Suprapubic skin (tissue), 4 donors: ENCODE results near the gene INPP5F. TPM values are rescaled to one million over a fixed set of nuclear protein-coding genes. Genes with fewer than 3 reads are reported as not detected.
"Not testable (repeated sequence)": the region's sequence is repeated elsewhere in the genome, so short reads cannot be mapped to it uniquely, and the experiment has no call there.

Source experiments
- DNase-seq, 2 donors: peaks; one replicate each; pipeline ENCODE4 v3.0.0-alpha.2; 2019; ENCODE audit warnings: low spot score in 2 of 2
- H3K27ac ChIP-seq: fragments of 200-600 bp; sonication (generic); one replicate; pipeline ENCODE4 v1.5.1; 2019
- H3K27me3 ChIP-seq: fragments of 200-600 bp; sonication (generic); one replicate; pipeline ENCODE4 v1.5.1; 2019
- H3K36me3 ChIP-seq: fragments of 200-600 bp; sonication (generic); one replicate; pipeline ENCODE4 v1.5.1; 2019
- H3K4me1 ChIP-seq: fragments of 200-600 bp; sonication (generic); one replicate; pipeline ENCODE4 v1.5.1; 2019
- H3K4me3 ChIP-seq: fragments of 200-600 bp; sonication (generic); one replicate; pipeline ENCODE4 v1.5.1; 2019; ENCODE audit warnings: mild to moderate bottlenecking
- H3K9me3 ChIP-seq: fragments of 200-600 bp; sonication (generic); one replicate; pipeline ENCODE4 v1.5.1; 2019
- EP300 ChIP-seq: sonication (generic); formaldehyde crosslinking; IDR thresholded peaks from one replicate; pipeline ENCODE4 v1.6.1; 2017; ENCODE audit warnings: antibody characterized with exemption
- POLR2A ChIP-seq, 2 donors: fragments of 450-650 bp; IDR thresholded peaks; one replicate each; pipeline ENCODE4 v1.6.1; 2017; ENCODE audit warnings: antibody characterized with exemption in 2 of 2, mild to moderate bottlenecking in 2 of 2, moderate library complexity in 2 of 2
- POLR2AphosphoS5 ChIP-seq, 3 donors: sonication (generic); formaldehyde crosslinking; IDR thresholded peaks; one replicate each; pipeline ENCODE4 v1.6.1; 2017; ENCODE audit warnings: antibody characterized with exemption in 3 of 3
- WGBS: methylation state at CpG from one replicate; pipeline ENCODE4 v1.1.5; 2018; 5-methylcytosine and 5-hydroxymethylcytosine counted together
- total RNA-seq, 4 donors: library from RNA; depleted of rRNA; stranded (reverse); fragments of >200 nt; gene quantifications; one replicate each; pipeline ENCODE4 v1.1.0, GENCODE V29; 2016
- TF ChIP-seq, protein P1 (sequence below), 2 donors: fragments of 200-600 bp in 1 of 2; fragments of 450-650 bp in 1 of 2; sonication (generic) in 1 of 2; IDR thresholded peaks; one replicate each; pipeline ENCODE4 v1.5.1; 2016 to 2019; ENCODE audit warnings: antibody characterized with exemption in 2 of 2, mild to moderate bottlenecking in 1 of 2, moderate library complexity in 1 of 2

The INPP5F gene
- total RNA-seq, 4 donors from 2014 or later, result 16.1 to 38.6 (median 19.3) TPM

DNA sequence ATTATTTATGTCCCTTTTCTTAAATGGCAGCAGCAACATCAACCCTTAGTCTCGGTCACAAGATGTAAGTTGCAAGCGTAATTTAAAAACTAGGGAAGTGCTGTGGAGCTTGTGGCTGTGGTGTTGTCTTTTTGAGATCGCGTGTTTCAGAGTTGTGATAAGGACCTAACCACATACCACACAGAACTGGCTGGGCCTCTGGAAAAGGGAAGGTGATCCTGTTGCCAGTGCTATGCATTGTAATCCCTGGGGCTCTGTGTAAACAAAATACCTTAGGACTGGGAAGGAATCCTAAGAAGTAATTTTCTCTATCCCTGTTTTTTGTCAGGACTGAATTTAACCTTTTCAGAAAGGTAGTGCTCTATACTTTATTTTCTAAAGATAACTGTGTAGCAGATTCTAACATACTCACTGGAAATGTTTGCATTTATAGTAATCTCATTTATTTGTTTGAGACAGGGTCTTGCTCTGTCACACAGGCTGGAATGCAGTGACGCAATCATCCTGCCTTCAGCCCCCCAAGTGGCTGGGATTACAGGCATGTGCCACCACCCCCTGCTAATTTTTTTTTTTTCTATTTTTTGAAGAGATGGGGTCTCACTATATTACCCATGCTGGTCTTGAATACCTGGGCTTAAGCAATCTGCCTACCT is 60.4 kb downstream of the INPP5F start:
- WGBS, result 76% methylated on average over 5 of the region's 5 CpGs
- Histone ChIP-seq H3K4me1 (no peaks in the 10 kb centered on the region), H3K36me3 (no peaks in the 10 kb centered on the region), H3K4me3 (no peak overlapping the region), H3K27ac (no peak overlapping the region), H3K9me3 (no peaks in the 10 kb centered on the region), H3K27me3 (no peaks in the 10 kb centered on the region)
- DNase-seq, result no peak
- TF ChIP-seq POLR2AphosphoS5 (IDR thresholded peaks at IDR 0.05), result no peak
- TF ChIP-seq, protein P1, sequence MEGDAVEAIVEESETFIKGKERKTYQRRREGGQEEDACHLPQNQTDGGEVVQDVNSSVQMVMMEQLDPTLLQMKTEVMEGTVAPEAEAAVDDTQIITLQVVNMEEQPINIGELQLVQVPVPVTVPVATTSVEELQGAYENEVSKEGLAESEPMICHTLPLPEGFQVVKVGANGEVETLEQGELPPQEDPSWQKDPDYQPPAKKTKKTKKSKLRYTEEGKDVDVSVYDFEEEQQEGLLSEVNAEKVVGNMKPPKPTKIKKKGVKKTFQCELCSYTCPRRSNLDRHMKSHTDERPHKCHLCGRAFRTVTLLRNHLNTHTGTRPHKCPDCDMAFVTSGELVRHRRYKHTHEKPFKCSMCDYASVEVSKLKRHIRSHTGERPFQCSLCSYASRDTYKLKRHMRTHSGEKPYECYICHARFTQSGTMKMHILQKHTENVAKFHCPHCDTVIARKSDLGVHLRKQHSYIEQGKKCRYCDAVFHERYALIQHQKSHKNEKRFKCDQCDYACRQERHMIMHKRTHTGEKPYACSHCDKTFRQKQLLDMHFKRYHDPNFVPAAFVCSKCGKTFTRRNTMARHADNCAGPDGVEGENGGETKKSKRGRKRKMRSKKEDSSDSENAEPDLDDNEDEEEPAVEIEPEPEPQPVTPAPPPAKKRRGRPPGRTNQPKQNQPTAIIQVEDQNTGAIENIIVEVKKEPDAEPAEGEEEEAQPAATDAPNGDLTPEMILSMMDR (IDR thresholded peaks at IDR 0.05), result no peak
- no peak for TF ChIP-seq EP300
- TF ChIP-seq POLR2A (IDR thresholded peaks at IDR 0.05), result no peak

DNA sequence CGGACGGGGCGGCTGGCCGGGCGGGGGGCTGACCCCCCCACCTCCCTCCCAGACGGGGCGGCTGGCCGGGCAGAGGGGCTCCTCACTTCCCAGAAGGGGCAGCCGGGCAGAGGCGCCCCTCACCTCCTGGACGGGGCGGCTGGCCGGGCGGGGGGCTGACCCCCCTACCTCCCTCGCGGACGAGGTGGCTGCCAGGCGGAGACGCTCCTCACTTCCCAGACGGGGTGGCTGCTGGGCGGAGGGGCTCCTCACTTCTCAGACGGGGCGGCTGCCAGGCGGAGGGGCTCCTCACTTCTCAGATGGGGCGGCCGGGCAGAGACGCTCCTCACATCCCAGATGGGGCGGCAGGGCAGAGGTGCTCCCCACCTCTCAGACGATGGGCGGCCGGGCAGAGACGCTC is 69.3 kb downstream of the INPP5F start:
- not testable (repeated sequence) for H3K9me3 ChIP-seq, H3K4me1 ChIP-seq, H3K27ac ChIP-seq, DNase-seq, H3K27me3 ChIP-seq, H3K4me3 ChIP-seq, H3K36me3 ChIP-seq
- no CpG with 5 or more reads among the region's 32 CpGs for WGBS

DNA sequence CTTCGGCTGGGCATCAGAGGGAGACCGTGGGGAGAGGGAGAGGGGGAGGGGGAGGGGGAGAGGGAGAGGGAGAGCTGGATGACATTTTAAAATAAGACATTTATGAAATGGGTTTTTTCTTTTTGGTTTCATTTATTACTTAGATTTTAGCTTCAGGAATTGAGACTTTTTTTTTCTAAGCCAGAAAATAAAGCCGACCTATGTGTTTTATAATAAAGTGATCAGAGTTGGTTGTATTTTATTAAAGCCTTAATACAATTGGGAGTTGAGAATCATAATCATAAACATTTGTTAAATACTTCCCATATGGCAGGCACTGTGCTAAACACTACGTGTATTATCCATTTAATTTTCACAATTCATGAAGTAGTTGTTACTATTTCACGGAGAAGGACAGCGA is 70.2 kb downstream of the INPP5F start:
- H3K4me1 ChIP-seq, result no peaks in the 10 kb centered on the region
- H3K4me3 ChIP-seq, result no peak overlapping the region
- H3K27ac ChIP-seq, result no peak overlapping the region
- peaks cover 7% of the 10 kb centered on the region for H3K36me3 ChIP-seq
- no peaks in the 10 kb centered on the region for H3K9me3 ChIP-seq
- TF ChIP-seq, protein P1 (IDR thresholded peaks at IDR 0.05), result no peak
- TF ChIP-seq POLR2A (IDR thresholded peaks at IDR 0.05) (no peak), POLR2AphosphoS5 (IDR thresholded peaks at IDR 0.05) (no peak), EP300 (no peak)
- WGBS, result 80% methylated on average over 6 of the region's 6 CpGs
- DNase-seq, result no peak
- H3K27me3 ChIP-seq, result no peaks in the 10 kb centered on the region

DNA sequence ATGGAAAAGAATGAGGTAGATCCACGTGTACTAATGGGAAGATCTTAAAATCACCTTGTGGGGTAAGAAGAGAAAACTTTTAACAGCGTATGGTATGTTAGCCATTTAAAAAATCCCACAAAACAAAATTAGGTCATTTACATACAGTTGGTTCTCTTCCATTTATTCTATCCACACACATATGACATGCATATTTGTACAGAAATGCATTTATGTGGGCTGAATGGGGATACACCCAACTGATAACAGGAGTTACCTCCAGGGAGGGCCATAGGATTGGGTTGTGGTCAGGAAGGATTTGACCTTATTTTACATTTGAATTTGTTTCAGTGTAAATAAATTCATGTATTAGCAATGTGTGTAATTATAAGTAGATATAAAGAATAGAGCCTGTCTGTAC is 75.3 kb downstream of the INPP5F start:
- peaks cover 12% of the 10 kb centered on the region for H3K36me3 ChIP-seq
- no peaks in the 10 kb centered on the region for H3K27me3 ChIP-seq
- H3K9me3 ChIP-seq, result no peaks in the 10 kb centered on the region
- no peak overlapping the region for H3K4me3 ChIP-seq
- 93% methylated on average over 2 of the region's 2 CpGs for WGBS
- no peaks in the 10 kb centered on the region for H3K4me1 ChIP-seq
- no peak overlapping the region for H3K27ac ChIP-seq
- TF ChIP-seq POLR2AphosphoS5 (IDR thresholded peaks at IDR 0.05), result no peak
- no peak for DNase-seq

DNA sequence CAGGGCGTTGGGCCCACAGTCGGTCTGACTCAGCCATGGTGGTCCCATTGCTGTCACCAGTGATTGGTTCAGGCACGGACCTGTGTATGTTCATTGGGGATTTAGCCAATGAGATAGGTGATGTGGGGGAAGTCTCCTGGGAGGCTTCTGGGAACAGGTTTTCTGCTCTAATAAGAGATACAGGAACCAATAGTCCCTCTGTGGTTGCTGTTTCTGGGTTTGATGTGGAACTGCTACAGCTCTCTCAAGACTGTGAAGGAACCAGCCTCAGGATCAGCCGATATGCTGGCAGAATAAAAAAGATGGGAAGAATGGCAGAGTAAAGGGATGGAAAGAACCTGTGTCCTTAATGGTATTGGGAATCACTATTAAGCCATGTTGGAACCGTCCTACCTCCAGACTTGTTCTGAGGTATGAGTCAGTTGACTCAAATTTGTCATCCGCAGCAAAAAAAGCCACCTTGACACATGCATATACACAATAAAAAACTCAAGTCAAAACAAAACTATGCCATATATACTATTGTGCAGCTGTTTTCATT is 76.2 kb downstream of the INPP5F start:
- no peak for DNase-seq
- 88% methylated on average over 6 of the region's 6 CpGs for whole genome bisulfite sequencing

DNA sequence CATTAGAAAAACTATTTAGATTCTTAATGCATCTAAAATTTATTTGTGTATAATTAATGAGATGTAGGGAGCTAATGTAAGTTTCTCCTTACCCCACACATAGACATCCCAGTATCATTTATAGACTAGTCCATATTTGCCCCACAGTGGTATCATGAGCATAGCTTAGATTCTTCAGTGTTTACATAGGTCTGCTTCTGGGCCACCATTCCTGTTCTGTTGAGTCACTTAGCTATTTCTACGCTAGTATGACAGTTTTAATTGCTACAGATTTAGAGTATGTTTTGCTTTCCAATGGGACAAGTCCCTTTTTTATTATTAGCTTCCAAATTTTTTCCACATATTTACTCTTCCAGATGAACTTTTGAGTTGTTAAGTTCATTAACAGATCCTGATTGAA is 77.4 kb downstream of the INPP5F start:
- H3K36me3 ChIP-seq, result peaks cover 14% of the 10 kb centered on the region
- DNase-seq, result no peak
- H3K4me1 ChIP-seq, result no peaks in the 10 kb centered on the region
- 92% methylated on average over 1 of the region's 1 CpG for WGBS
- no peak overlapping the region for H3K4me3 ChIP-seq
- no peaks in the 10 kb centered on the region for H3K9me3 ChIP-seq
- H3K27ac ChIP-seq, result no peak overlapping the region
- TF ChIP-seq EP300 (no peak), POLR2AphosphoS5 (IDR thresholded peaks at IDR 0.05) (no peak), POLR2A (IDR thresholded peaks at IDR 0.05) (no peak)
- TF ChIP-seq, protein P1 (IDR thresholded peaks at IDR 0.05), result no peak
- H3K27me3 ChIP-seq, result no peaks in the 10 kb centered on the region

More for the DNA sequence above, 76.2 kb downstream of the INPP5F start:
- Histone ChIP-seq H3K27ac (no peak overlapping the region), H3K4me1 (no peaks in the 10 kb centered on the region), H3K4me3 (no peak overlapping the region), H3K27me3 (no peaks in the 10 kb centered on the region), H3K36me3 (peaks cover 8% of the 10 kb centered on the region), H3K9me3 (no peaks in the 10 kb centered on the region)
- TF ChIP-seq POLR2AphosphoS5 (IDR thresholded peaks at IDR 0.05), result no peak
- no peak for TF ChIP-seq EP300
- TF ChIP-seq, protein P1 (IDR thresholded peaks at IDR 0.05), result no peak
- TF ChIP-seq POLR2A (IDR thresholded peaks at IDR 0.05), result no peak
